Upper lobe of left lung (tissue), 4 donors: ENCODE measurements around the gene TGM2.

ENCODE experiments used
- POLR2A ChIP-seq, 4 donors: fragments of 450-650 bp; IDR thresholded peaks; one replicate each; pipeline ENCODE4 v1.5.1; 2016 to 2017; ENCODE audit warnings: antibody characterized with exemption in 4 of 4, mild to moderate bottlenecking in 2 of 4
- TF ChIP-seq, protein P1 (sequence below), 6 experiments: fragments of 450-650 bp in 4 of 6; fragments of 200-600 bp in 2 of 6; sonication (generic) in 2 of 6; IDR thresholded peaks; one replicate each; pipeline ENCODE4 v1.5.1; 2016 to 2019; ENCODE audit warnings: antibody characterized with exemption in 6 of 6

DNA sequence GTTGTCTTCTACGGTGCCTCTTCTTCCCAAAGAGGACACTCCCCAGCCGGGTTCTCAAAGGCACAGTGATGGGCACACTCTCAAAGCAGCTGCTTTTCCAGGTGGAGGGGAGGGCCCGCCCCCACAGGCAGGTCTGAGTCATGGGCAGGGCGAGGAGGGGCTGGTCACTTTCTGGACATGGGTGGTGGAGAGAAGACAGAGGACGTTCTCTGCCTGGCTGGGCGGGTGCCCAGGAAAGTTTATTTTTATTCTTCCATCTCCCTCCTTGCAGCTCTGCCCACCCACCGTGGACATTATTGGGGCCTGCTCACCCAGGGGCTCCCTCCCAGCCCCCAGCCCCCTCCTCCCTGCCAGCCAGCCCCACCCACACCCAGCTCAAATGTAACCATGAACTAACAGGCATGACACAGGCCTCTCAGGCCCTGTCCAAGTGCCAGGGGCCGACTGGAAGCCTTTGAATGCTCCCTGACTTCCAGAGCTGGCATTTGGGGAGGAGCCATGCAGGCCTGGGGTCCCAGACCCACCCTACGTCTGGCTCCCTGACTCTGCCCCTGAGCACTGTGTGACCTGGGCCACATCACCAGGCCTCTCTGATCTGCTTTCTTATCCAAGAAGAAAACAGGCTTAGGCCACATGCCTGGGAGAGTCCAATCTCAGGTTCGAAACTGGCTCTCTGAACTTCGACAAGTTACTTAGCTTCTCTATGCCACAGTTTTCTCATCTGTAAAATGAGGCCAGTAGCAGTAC lies 8.0 kb downstream of the TGM2 start:
- TF ChIP-seq POLR2A (IDR thresholded peaks at IDR 0.05): no peak
- TF ChIP-seq, protein P1, sequence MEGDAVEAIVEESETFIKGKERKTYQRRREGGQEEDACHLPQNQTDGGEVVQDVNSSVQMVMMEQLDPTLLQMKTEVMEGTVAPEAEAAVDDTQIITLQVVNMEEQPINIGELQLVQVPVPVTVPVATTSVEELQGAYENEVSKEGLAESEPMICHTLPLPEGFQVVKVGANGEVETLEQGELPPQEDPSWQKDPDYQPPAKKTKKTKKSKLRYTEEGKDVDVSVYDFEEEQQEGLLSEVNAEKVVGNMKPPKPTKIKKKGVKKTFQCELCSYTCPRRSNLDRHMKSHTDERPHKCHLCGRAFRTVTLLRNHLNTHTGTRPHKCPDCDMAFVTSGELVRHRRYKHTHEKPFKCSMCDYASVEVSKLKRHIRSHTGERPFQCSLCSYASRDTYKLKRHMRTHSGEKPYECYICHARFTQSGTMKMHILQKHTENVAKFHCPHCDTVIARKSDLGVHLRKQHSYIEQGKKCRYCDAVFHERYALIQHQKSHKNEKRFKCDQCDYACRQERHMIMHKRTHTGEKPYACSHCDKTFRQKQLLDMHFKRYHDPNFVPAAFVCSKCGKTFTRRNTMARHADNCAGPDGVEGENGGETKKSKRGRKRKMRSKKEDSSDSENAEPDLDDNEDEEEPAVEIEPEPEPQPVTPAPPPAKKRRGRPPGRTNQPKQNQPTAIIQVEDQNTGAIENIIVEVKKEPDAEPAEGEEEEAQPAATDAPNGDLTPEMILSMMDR (IDR thresholded peaks at IDR 0.05): no peak
